Activated naive CD4-positive, alpha-beta T cell treated with anti-CD3 and anti-CD28 coated beads, Interleukin-2, amount 50 U/mL, for 72 hours (primary cell): Measurements from ENCODE around the gene PREX1. TPM values are rescaled to one million over a fixed set of nuclear protein-coding genes. Genes with fewer than 3 reads are reported as not detected.
"Not testable (repeated sequence)": the region's sequence is repeated elsewhere in the genome, so short reads cannot be mapped to it uniquely, and the experiment has no call there.

Experiments
- ATAC-seq, 2 donors: fragments of 150-1000 bp; cut with Tn5 transposase; 2 replicates each; pipeline ENCODE4 v1.10.0; 2021; ENCODE audit warnings: mild to moderate bottlenecking in 2 of 2, moderate library complexity in 2 of 2
- DNase-seq, 2 donors: peaks; one replicate each; pipeline ENCODE4 v3.0.0; 2021 to 2022; ENCODE audit warnings: low spot score in 2 of 2
- H3K27ac Mint-ChIP-seq, 2 donors: one replicate each; pipeline ENCODE4 v1.8.0; 2022; ENCODE audit warnings: mild to moderate bottlenecking in 2 of 2, mixed read lengths in 2 of 2
- H3K36me3 Mint-ChIP-seq, 2 donors: one replicate each; pipeline ENCODE4 v1.8.0; 2022; ENCODE audit warnings: mixed read lengths in 2 of 2
- H3K9me3 Mint-ChIP-seq, 2 donors: one replicate each; pipeline ENCODE4 v1.8.0; 2022; ENCODE audit warnings: mixed read lengths in 2 of 2
- total RNA-seq, 2 donors: library from RNA; stranded (reverse); gene quantifications; one replicate each; pipeline ENCODE4 v1.2.3, GENCODE V29; 2022

The PREX1 gene
- total RNA-seq, 2 donors from 2014 or later = 30.6 to 51.8 TPM

GRCh38 chr20:48822178-48822577 is 5.6 kb downstream of the PREX1 start:
- H3K27ac Mint-ChIP-seq = peak overlapping the region; percentile 29 to 92
- ATAC-seq (no peak), DNase-seq (no peak)
- H3K36me3 Mint-ChIP-seq = peaks cover 4 to 22% of the 10 kb centered on the region in 2 donors
- no peaks in the 10 kb centered on the region for H3K9me3 Mint-ChIP-seq

DNA sequence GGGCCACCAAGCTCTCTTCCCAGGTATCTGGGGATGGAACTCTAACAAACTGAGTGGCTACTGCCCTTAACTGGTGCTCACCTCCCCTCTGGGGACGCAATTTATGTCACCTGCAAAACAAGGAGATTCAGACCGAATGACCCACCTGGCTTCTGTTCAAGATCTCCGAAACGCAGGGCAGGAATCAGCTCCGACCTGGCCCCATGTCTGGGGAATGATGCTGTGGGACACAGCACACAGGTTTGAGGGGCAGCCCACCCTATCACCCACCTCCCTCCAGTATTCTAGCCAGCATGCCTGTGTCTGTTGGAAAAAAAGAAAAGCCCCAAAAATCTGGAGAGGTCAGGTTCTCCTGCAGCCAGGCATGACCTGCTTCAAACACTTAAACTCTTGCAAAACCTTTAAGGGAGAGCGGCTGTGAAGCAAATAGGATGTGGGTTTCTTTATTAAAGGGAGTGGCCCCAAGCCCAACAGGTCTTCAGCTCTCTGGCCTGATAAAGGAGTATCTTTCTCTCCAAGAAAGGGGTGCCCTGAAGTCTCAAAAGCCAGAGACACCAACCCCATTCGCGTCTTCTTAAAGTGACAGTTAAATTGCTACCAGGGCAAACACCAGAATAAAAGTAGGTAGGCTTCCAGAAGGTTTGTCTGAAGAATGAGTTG is 6.4 kb downstream of the PREX1 start:
- H3K9me3 Mint-ChIP-seq = no peaks in the 10 kb centered on the region
- H3K36me3 Mint-ChIP-seq = peaks cover 0 to 14% of the 10 kb centered on the region in 2 donors
- ATAC-seq = no peak
- H3K27ac Mint-ChIP-seq = no peak overlapping the region
- no peak for DNase-seq

DNA sequence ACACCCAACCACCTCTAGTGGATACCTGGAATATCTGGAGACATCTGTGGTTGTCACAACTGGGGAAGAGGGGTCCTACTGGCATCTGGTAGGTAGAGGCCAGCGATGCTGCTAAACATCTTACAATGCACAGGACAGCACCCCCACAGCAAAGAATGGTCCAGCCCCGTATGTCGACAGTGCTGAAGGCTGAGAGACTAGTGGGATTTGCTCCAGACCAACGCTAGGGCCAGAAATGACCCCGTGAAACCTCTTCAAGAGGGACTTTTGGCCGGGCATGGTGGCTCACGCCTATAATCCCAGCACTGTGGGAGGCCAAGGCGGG is 7.2 kb downstream of the PREX1 start:
- no peak for DNase-seq
- H3K36me3 Mint-ChIP-seq = peaks cover 0 to 9% of the 10 kb centered on the region in 2 donors
- no peaks in the 10 kb centered on the region for H3K9me3 Mint-ChIP-seq
- H3K27ac Mint-ChIP-seq = peak overlapping the region in 1 of 2 donors; percentile 84
- ATAC-seq = no peak

DNA sequence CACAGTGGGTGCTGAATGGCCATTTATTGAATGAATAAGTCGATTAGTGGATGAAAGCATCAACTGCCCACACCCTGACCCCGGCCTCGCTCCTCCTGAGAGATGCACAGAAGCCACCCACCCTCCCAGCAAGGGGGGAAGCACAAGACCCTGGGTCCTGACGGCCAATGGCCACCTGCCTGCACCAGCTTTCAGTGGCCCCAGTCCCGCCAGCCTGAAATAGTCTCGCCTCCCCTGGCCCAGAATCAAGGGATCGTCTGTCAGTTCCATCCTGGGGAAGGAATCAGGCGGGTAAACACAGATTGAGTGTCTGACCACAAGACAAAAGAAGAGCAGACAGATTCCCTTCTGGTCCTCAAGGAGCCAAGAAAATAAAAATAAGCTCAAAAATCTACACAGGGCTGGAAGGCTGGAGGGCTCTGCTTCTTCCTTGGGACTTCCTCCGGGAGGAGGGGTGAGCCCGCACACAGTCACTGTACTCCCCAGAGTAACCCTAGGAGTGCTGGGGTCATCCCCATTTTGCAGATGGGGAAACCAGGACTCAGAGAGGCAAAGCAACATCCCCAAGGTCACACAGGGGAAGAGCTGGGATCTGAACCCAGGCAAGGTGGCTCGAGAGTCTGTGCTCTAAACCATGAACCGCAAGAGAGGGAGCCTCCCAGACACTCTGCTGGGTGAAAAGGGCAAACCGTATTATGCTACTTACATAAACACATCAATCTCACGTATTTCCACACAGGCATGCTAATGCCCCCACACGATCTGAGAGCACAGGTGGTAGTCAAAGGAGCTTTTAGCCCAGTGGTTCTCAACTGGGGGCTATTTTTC is 7.8 kb downstream of the PREX1 start:
- peak overlapping the region; percentile 73 to 84 for H3K27ac Mint-ChIP-seq
- no peaks in the 10 kb centered on the region for H3K9me3 Mint-ChIP-seq
- no peak for DNase-seq
- H3K36me3 Mint-ChIP-seq = peaks cover 0 to 12% of the 10 kb centered on the region in 2 donors
- no peak for ATAC-seq

DNA sequence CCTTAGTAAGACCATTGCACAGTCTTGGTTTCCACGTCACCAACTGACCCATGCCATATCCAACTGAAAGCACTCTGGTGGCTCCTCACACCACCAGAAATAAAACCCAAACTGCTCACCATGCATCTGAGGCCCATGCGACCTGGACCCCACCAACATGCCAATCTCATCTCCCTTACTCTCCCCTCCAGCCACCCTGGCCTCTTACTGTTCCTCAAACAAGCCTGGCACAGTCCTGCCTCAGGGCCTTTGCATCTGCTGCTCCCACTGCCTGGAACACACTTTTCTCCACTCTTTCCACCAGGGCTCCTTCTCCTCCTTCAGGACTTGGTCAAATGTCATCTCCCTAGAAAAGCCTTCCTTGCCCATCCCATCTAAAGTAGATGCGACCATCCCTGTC is 8.7 kb downstream of the PREX1 start:
- ATAC-seq = no peak
- Mint-ChIP-seq H3K36me3 (peaks cover 0 to 13% of the 10 kb centered on the region in 2 donors), H3K9me3 (no peaks in the 10 kb centered on the region), H3K27ac (peak overlapping the region; percentile 73 to 84)
- no peak for DNase-seq

- Mint-ChIP-seq H3K27ac (peak overlapping the region; percentile 73 to 84), H3K36me3 (peaks cover 0 to 13% of the 10 kb centered on the region in 2 donors), H3K9me3 (no peaks in the 10 kb centered on the region)
- peak; percentile 25 to 52 for ATAC-seq
- DNase-seq = no peak
These were observed 9.3 kb downstream of the PREX1 start for GRCh38 chr20:48818481-48818987.

DNA sequence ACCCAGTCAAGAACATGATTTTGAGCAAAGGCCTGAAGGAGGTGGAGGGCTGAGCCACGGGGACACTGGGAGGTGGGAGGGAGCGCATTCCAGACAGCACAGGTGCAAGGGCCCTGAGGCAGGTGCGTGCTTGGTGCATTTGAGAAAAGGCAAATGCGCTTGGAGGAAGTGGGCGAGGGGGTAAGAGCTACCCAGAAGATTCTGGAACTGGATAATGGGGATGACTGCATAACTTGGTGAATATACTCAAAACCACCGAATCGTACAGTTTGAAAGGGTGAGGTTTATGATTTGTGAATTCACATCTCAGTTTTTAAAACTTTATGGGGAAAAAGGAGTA is 9.8 kb downstream of the PREX1 start:
- Mint-ChIP-seq H3K27ac (peak overlapping the region in 1 of 2 donors; percentile 84), H3K36me3 (peaks cover 0 to 13% of the 10 kb centered on the region in 2 donors), H3K9me3 (no peaks in the 10 kb centered on the region)
- ATAC-seq (no peak), DNase-seq (no peak)

DNA sequence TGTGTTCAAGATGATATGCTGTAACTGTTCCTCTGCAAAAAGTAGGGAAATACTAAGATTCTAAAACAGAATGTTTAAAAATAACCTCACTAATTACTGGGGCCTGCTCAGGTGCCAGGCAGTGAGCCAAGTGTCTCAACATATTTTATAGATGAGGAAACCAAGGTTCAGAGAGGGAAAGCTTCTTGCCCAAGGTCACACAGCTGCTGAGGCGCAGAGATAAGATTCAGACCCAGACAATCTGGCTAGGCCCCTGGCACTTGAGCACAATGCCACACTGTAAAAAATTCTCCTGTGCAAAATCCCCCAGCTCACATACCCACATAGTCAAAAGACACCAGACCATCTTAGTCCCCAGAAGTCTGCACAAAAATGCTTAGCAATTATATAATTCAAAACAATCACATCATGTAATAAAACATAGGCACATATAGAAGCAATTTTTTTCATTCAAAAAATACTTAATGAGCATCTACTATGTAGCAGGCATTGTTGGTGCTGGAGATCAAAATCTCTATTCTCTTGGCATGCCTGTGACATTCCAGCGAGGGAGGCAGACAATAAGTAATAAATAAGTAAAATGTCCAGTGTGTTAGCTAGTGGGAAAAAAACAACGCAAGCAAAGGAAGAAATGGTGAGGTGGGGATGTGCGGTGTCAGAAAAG is 10.3 kb downstream of the PREX1 start:
- DNase-seq (no peak), ATAC-seq (no peak)
- H3K9me3 Mint-ChIP-seq = no peaks in the 10 kb centered on the region
- peaks cover 0 to 13% of the 10 kb centered on the region in 2 donors for H3K36me3 Mint-ChIP-seq
- peak overlapping the region in 1 of 2 donors; percentile 27 for H3K27ac Mint-ChIP-seq

GRCh38 chr20:48816282-48817205 is 11.3 kb downstream of the PREX1 start:
- Mint-ChIP-seq H3K36me3 (peaks cover 0 to 13% of the 10 kb centered on the region in 2 donors), H3K27ac (peak overlapping the region in 1 of 2 donors; percentile 27), H3K9me3 (no peaks in the 10 kb centered on the region)
- DNase-seq (no peak), ATAC-seq (peak in 1 of 2 donors; percentile 19)

DNA sequence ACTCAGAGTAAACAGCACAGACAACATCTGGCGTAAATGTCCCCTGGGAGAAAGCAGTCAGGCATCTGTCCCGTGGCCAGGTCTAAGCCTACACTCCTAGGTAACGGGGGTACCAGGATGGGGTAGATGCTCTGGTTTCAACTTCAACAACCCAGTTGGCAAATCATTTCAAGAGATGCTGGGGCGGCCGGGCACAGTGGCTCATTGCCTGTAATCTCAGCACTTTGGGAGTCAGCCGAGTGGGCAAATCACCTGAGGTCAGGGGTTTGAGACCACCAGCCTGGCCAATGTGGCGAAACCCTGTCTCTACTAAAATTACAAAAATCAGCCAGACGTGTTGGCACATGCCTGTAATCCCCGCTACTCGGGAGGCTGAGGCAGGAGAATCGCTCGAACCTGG is 12.3 kb downstream of the PREX1 start:
- Mint-ChIP-seq H3K36me3 (peaks cover 0 to 13% of the 10 kb centered on the region in 2 donors), H3K27ac (peak overlapping the region in 1 of 2 donors; percentile 48), H3K9me3 (no peaks in the 10 kb centered on the region)
- no peak for ATAC-seq
- DNase-seq = no peak

DNA sequence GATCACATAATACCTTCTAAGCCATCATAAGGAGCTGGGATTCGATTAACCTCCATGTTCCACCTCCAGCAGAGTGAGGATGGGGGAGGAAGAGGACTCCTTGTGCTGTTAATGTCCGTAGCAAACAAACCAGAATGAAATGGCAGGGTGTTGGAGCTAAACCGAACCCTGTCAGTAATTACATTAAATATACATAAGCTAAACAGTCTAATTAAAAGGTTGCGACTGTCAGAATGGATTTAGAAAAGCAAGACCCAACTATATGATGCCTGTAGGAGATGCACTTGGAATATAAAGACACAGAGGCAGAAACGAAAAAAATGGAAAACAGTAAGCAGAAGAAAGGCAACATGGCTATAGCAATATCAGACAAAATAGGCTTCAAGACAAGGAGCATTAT is 13.2 kb downstream of the PREX1 start:
- peaks cover 0 to 13% of the 10 kb centered on the region in 2 donors for H3K36me3 Mint-ChIP-seq
- no peak overlapping the region for H3K27ac Mint-ChIP-seq
- ATAC-seq (no peak), DNase-seq (no peak)
- no peaks in the 10 kb centered on the region for H3K9me3 Mint-ChIP-seq

GRCh38 chr20:48813930-48814546 is 13.8 kb downstream of the PREX1 start:
- Mint-ChIP-seq H3K9me3 (no peaks in the 10 kb centered on the region), H3K27ac (no peak overlapping the region), H3K36me3 (peaks cover 0 to 9% of the 10 kb centered on the region in 2 donors)
- DNase-seq = no peak
- no peak for ATAC-seq

DNA sequence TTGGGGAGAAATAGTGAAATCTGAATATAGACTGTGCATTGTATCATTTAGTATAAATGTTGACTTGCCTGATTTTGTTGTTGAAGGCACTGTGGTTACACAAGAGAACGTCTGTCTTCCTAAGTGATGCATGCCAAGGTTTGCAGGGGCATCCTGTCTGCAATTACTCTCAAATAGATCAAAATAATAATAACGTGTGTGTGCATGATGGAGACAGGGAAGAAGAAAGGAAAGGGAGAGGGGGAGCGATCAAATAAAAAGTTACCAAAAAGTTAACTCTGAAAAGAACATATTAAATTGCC is 14.4 kb downstream of the PREX1 start:
- ATAC-seq (no peak), DNase-seq (no peak)
- Mint-ChIP-seq H3K27ac (no peak overlapping the region), H3K36me3 (peaks cover 0 to 12% of the 10 kb centered on the region in 2 donors), H3K9me3 (peaks cover 4 to 6% of the 10 kb centered on the region in 2 donors)

GRCh38 chr20:48812600-48813445 is 15.0 kb downstream of the PREX1 start:
- no peak for DNase-seq
- H3K9me3 Mint-ChIP-seq = peaks cover 4 to 6% of the 10 kb centered on the region in 2 donors
- ATAC-seq = no peak
- H3K36me3 Mint-ChIP-seq = peaks cover 0 to 13% of the 10 kb centered on the region in 2 donors
- H3K27ac Mint-ChIP-seq = no peak overlapping the region

- not testable (repeated sequence) for H3K27ac Mint-ChIP-seq, DNase-seq, ATAC-seq, H3K9me3 Mint-ChIP-seq
- H3K36me3 Mint-ChIP-seq = peaks cover 0 to 21% of the 10 kb centered on the region in 2 donors
These were observed 15.7 kb downstream of the PREX1 start for GRCh38 chr20:48812114-48812513.
